ENCODE results near the gene RWDD3. TPM values are rescaled to one million over a fixed set of nuclear protein-coding genes. Genes with fewer than 3 reads are reported as not detected.
A peak's percentile ranks its signal among the peaks of the same experiment; 100 is the strongest.

RWDD3 gene
- polyA plus RNA-seq, result 33.4 TPM
- long read RNA-seq, donor 1, partial matches to known transcripts, result 6 of 11 reads
- long read RNA-seq, donor 1, other reads (novel, unspliced or antisense), result 0 of 11 reads
- long read RNA-seq, donor 2, partial matches to known transcripts, result 0 of 5 reads
- long read RNA-seq, donor 2, other reads (novel, unspliced or antisense), result 0 of 5 reads
- long read RNA-seq, donor 3, result 0 reads
- long read RNA-seq, donor 4, partial matches to known transcripts, result 0 of 1 reads
- long read RNA-seq, donor 4, other reads (novel, unspliced or antisense), result 0 of 1 reads
- long read RNA-seq, donor 5, partial matches to known transcripts, result 5 of 8 reads
- long read RNA-seq, donor 5, other reads (novel, unspliced or antisense), result 0 of 8 reads
- long read RNA-seq, donor 6, partial matches to known transcripts, result 0 of 6 reads
- long read RNA-seq, donor 6, other reads (novel, unspliced or antisense), result 0 of 6 reads
- long read RNA-seq, donor 7, partial matches to known transcripts, result 0 of 5 reads
- long read RNA-seq, donor 7, other reads (novel, unspliced or antisense), result 0 of 5 reads
- long read RNA-seq, donor 8, partial matches to known transcripts, result 0 of 8 reads
- long read RNA-seq, donor 8, other reads (novel, unspliced or antisense), result 0 of 8 reads
- long read RNA-seq, donor 9, partial matches to known transcripts, result 0 of 8 reads
- long read RNA-seq, donor 9, other reads (novel, unspliced or antisense), result 0 of 8 reads
- long read RNA-seq, donor 10, partial matches to known transcripts, result 0 of 7 reads
- long read RNA-seq, donor 10, other reads (novel, unspliced or antisense), result 0 of 7 reads
- long read RNA-seq, donor 11, partial matches to known transcripts, result 0 of 7 reads
- long read RNA-seq, donor 11, other reads (novel, unspliced or antisense), result 0 of 7 reads

GRCh38 chr1:95233737-95234500, at the start of gene RWDD3:
Gene RWDD3, plus strand, starts transcription at chr1:95234210. Its CDS starts 21 bp downstream, at chr1:95234231.
- Histone ChIP-seq H3K36me3 (ENCODE audit: control insufficient read depth, insufficient read depth, low read length) (no peaks in the 10 kb centered on the region), H3K9me3 (ENCODE audit: control insufficient read depth, low read depth, low read length) (no peaks in the 10 kb centered on the region), H3K27me3 (ENCODE audit: control insufficient read depth, insufficient read depth, low read length) (no peaks in the 10 kb centered on the region), H3K27ac (ENCODE audit: low read length) (peak within 1 kb of the TSS; percentile 97), H3K4me1 (ENCODE audit: control insufficient read depth, insufficient read depth, low read length) (peaks cover 6% of the 10 kb centered on the region), H3K4me3 (ENCODE audit: low read length) (peak within 1 kb of the TSS; percentile 99)
- peak; percentile 92 to 95 for DNase-seq
- no CpG with 5 or more reads among the region's 71 CpGs for WGBS (ENCODE audit: insufficient coverage, low lambda C conversion rate)

- H3K9me3 ChIP-seq (ENCODE audit: control insufficient read depth, low read depth, low read length), result no peaks in the 10 kb centered on the region
- H3K36me3 ChIP-seq (ENCODE audit: control insufficient read depth, insufficient read depth, low read length), result peaks cover 2% of the 10 kb centered on the region
- H3K4me3 ChIP-seq (ENCODE audit: low read length), result no peak overlapping the region
- no peak for DNase-seq
- 100% methylated on average over 2 of the region's 4 CpGs for WGBS (ENCODE audit: insufficient coverage, low lambda C conversion rate)
- no peaks in the 10 kb centered on the region for H3K27me3 ChIP-seq (ENCODE audit: control insufficient read depth, insufficient read depth, low read length)
- no peaks in the 10 kb centered on the region for H3K4me1 ChIP-seq (ENCODE audit: control insufficient read depth, insufficient read depth, low read length)
- H3K27ac ChIP-seq (ENCODE audit: low read length), result no peak overlapping the region
Observed at GRCh38 chr1:95186149-95186548, 47.9 kb upstream of the RWDD3 start.

GRCh38 chr1:95193591-95193990, 40.4 kb upstream of the RWDD3 start:
- no peak overlapping the region for H3K4me3 ChIP-seq (ENCODE audit: low read length)
- no peak for DNase-seq
- no peak overlapping the region for H3K27ac ChIP-seq (ENCODE audit: low read length)
- no peaks in the 10 kb centered on the region for H3K36me3 ChIP-seq (ENCODE audit: control insufficient read depth, insufficient read depth, low read length)
- H3K9me3 ChIP-seq (ENCODE audit: control insufficient read depth, low read depth, low read length), result no peaks in the 10 kb centered on the region
- no peaks in the 10 kb centered on the region for H3K4me1 ChIP-seq (ENCODE audit: control insufficient read depth, insufficient read depth, low read length)
- H3K27me3 ChIP-seq (ENCODE audit: control insufficient read depth, insufficient read depth, low read length), result no peaks in the 10 kb centered on the region
- WGBS (ENCODE audit: insufficient coverage, low lambda C conversion rate), result 100% methylated on average over 1 of the region's 1 CpG

GRCh38 chr1:95195046-95195445, 39.0 kb upstream of the RWDD3 start:
- Histone ChIP-seq H3K4me3 (ENCODE audit: low read length) (no peak overlapping the region), H3K36me3 (ENCODE audit: control insufficient read depth, insufficient read depth, low read length) (no peaks in the 10 kb centered on the region)
- 80% methylated on average over 2 of the region's 3 CpGs for WGBS (ENCODE audit: insufficient coverage, low lambda C conversion rate)

GRCh38 chr1:95196017-95196416, 38.0 kb upstream of the RWDD3 start:
- H3K36me3 ChIP-seq (ENCODE audit: control insufficient read depth, insufficient read depth, low read length), result no peaks in the 10 kb centered on the region
- no peak overlapping the region for H3K27ac ChIP-seq (ENCODE audit: low read length)
- H3K4me1 ChIP-seq (ENCODE audit: control insufficient read depth, insufficient read depth, low read length), result no peaks in the 10 kb centered on the region
- no peak for DNase-seq
- no peak overlapping the region for H3K4me3 ChIP-seq (ENCODE audit: low read length)
- H3K27me3 ChIP-seq (ENCODE audit: control insufficient read depth, insufficient read depth, low read length), result no peaks in the 10 kb centered on the region
- H3K9me3 ChIP-seq (ENCODE audit: control insufficient read depth, low read depth, low read length), result no peaks in the 10 kb centered on the region

More at GRCh38 chr1:95195046-95195445, 39.0 kb upstream of the RWDD3 start:
- Histone ChIP-seq H3K4me1 (ENCODE audit: control insufficient read depth, insufficient read depth, low read length) (no peaks in the 10 kb centered on the region), H3K27ac (ENCODE audit: low read length) (no peak overlapping the region), H3K27me3 (ENCODE audit: control insufficient read depth, insufficient read depth, low read length) (no peaks in the 10 kb centered on the region), H3K9me3 (ENCODE audit: control insufficient read depth, low read depth, low read length) (no peaks in the 10 kb centered on the region)
- DNase-seq, result no peak

GRCh38 chr1:95197616-95198252, 36.3 kb upstream of the RWDD3 start:
- WGBS (ENCODE audit: insufficient coverage, low lambda C conversion rate), result no CpG with 5 or more reads among the region's 1 CpG

GRCh38 chr1:95201905-95202304, 32.1 kb upstream of the RWDD3 start:
- no peak overlapping the region for H3K27ac ChIP-seq (ENCODE audit: low read length)
- DNase-seq, result no peak
- H3K4me1 ChIP-seq (ENCODE audit: control insufficient read depth, insufficient read depth, low read length), result no peaks in the 10 kb centered on the region
- H3K4me3 ChIP-seq (ENCODE audit: low read length), result no peak overlapping the region
- H3K9me3 ChIP-seq (ENCODE audit: control insufficient read depth, low read depth, low read length), result no peaks in the 10 kb centered on the region
- H3K27me3 ChIP-seq (ENCODE audit: control insufficient read depth, insufficient read depth, low read length), result no peaks in the 10 kb centered on the region
- H3K36me3 ChIP-seq (ENCODE audit: control insufficient read depth, insufficient read depth, low read length), result no peaks in the 10 kb centered on the region

More at GRCh38 chr1:95197616-95198252, 36.3 kb upstream of the RWDD3 start:
- Histone ChIP-seq H3K9me3 (ENCODE audit: control insufficient read depth, low read depth, low read length) (no peaks in the 10 kb centered on the region), H3K27ac (ENCODE audit: low read length) (no peak overlapping the region), H3K36me3 (ENCODE audit: control insufficient read depth, insufficient read depth, low read length) (no peaks in the 10 kb centered on the region), H3K27me3 (ENCODE audit: control insufficient read depth, insufficient read depth, low read length) (no peaks in the 10 kb centered on the region), H3K4me1 (ENCODE audit: control insufficient read depth, insufficient read depth, low read length) (no peaks in the 10 kb centered on the region), H3K4me3 (ENCODE audit: low read length) (no peak overlapping the region)
- no peak for DNase-seq

GRCh38 chr1:95203908-95204437, 30.0 kb upstream of the RWDD3 start:
- no peak overlapping the region for H3K27ac ChIP-seq (ENCODE audit: low read length)

GRCh38 chr1:95206514-95206913, 27.5 kb upstream of the RWDD3 start:
- no peak for DNase-seq
- no peak overlapping the region for H3K4me3 ChIP-seq (ENCODE audit: low read length)
- no peaks in the 10 kb centered on the region for H3K27me3 ChIP-seq (ENCODE audit: control insufficient read depth, insufficient read depth, low read length)
- no peaks in the 10 kb centered on the region for H3K4me1 ChIP-seq (ENCODE audit: control insufficient read depth, insufficient read depth, low read length)
- H3K27ac ChIP-seq (ENCODE audit: low read length), result no peak overlapping the region
- no peaks in the 10 kb centered on the region for H3K36me3 ChIP-seq (ENCODE audit: control insufficient read depth, insufficient read depth, low read length)
- no peaks in the 10 kb centered on the region for H3K9me3 ChIP-seq (ENCODE audit: control insufficient read depth, low read depth, low read length)
- 100% methylated on average over 1 of the region's 2 CpGs for WGBS (ENCODE audit: insufficient coverage, low lambda C conversion rate)

More at GRCh38 chr1:95203908-95204437, 30.0 kb upstream of the RWDD3 start:
- Histone ChIP-seq H3K27me3 (ENCODE audit: control insufficient read depth, insufficient read depth, low read length) (no peaks in the 10 kb centered on the region), H3K9me3 (ENCODE audit: control insufficient read depth, low read depth, low read length) (no peaks in the 10 kb centered on the region), H3K4me1 (ENCODE audit: control insufficient read depth, insufficient read depth, low read length) (no peaks in the 10 kb centered on the region), H3K36me3 (ENCODE audit: control insufficient read depth, insufficient read depth, low read length) (no peaks in the 10 kb centered on the region), H3K4me3 (ENCODE audit: low read length) (no peak overlapping the region)
- DNase-seq, result no peak
- WGBS (ENCODE audit: insufficient coverage, low lambda C conversion rate), result 29% methylated on average over 1 of the region's 1 CpG
